ENCODE measurements around the gene MAN1C1. TPM values are rescaled to one million over a fixed set of nuclear protein-coding genes. Genes with fewer than 3 reads are reported as not detected.

The MAN1C1 gene
- total RNA-seq, 1 donor from 2014 or later, result 22.6 TPM

DNA sequence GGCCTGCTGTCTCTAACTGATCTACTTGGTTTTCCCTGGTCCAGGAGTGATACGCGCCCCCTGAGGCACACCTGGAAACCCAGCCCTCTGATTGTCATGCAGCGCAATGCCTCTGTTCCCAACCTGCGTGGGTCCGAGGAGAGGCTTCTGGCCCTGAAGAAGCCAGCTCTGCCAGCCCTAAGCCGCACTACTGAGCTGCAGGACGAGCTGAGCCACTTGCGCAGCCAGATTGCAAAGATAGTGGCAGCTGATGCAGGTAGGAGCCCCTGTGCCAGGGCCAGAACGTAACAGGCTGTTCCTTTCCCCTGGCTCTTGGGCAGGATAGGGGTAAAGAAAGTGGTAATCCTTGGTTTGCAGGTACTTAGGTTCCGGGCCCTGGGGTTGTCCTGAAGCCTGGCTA, 210.0 kb downstream of the MAN1C1 start:
- Mint-ChIP-seq H3K27ac (ENCODE audit: unreplicated experiment) (no peak overlapping the region), H3K4me3 (no peak overlapping the region), H3K36me3 (ENCODE audit: low read depth) (peaks cover 11% of the 10 kb centered on the region), H3K9me3 (no peaks in the 10 kb centered on the region), H3K4me1 (peaks cover 8% of the 10 kb centered on the region), H3K27me3 (ENCODE audit: low read depth) (no peaks in the 10 kb centered on the region)
- no peak for DNase-seq (ENCODE audit: low read depth, low spot score)
- TF ChIP-seq, protein P1, sequence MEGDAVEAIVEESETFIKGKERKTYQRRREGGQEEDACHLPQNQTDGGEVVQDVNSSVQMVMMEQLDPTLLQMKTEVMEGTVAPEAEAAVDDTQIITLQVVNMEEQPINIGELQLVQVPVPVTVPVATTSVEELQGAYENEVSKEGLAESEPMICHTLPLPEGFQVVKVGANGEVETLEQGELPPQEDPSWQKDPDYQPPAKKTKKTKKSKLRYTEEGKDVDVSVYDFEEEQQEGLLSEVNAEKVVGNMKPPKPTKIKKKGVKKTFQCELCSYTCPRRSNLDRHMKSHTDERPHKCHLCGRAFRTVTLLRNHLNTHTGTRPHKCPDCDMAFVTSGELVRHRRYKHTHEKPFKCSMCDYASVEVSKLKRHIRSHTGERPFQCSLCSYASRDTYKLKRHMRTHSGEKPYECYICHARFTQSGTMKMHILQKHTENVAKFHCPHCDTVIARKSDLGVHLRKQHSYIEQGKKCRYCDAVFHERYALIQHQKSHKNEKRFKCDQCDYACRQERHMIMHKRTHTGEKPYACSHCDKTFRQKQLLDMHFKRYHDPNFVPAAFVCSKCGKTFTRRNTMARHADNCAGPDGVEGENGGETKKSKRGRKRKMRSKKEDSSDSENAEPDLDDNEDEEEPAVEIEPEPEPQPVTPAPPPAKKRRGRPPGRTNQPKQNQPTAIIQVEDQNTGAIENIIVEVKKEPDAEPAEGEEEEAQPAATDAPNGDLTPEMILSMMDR (conservative IDR thresholded peaks at IDR 0.05), result no peak

DNA sequence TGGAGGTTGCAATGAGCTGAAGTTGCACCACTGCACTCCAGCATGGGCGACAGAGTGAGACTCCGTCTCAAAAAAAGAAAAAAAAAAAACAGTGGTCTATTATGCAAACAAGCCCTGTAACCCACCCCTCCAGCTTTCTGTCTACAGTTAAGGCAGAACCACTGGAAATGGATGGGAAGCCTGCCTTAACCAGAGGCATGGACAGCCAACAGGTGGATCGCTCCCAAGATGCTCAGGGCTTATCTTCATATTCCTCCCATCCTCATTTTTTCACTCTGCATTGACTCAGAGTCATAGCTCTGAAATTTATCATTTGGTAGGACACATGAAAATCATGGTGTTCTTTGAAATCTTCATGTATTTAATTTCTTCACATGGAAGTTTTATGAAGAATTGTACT, 211.9 kb downstream of the MAN1C1 start:
- no peaks in the 10 kb centered on the region for H3K9me3 Mint-ChIP-seq
- no peaks in the 10 kb centered on the region for H3K4me1 Mint-ChIP-seq
- H3K36me3 Mint-ChIP-seq (ENCODE audit: low read depth), result peaks cover 11% of the 10 kb centered on the region
- H3K4me3 Mint-ChIP-seq, result no peak overlapping the region
- no peak for DNase-seq (ENCODE audit: low read depth, low spot score)
- H3K27ac Mint-ChIP-seq (ENCODE audit: unreplicated experiment), result no peak overlapping the region
- TF ChIP-seq, protein P1 (conservative IDR thresholded peaks at IDR 0.05), result no peak
- H3K27me3 Mint-ChIP-seq (ENCODE audit: low read depth), result no peaks in the 10 kb centered on the region

DNA sequence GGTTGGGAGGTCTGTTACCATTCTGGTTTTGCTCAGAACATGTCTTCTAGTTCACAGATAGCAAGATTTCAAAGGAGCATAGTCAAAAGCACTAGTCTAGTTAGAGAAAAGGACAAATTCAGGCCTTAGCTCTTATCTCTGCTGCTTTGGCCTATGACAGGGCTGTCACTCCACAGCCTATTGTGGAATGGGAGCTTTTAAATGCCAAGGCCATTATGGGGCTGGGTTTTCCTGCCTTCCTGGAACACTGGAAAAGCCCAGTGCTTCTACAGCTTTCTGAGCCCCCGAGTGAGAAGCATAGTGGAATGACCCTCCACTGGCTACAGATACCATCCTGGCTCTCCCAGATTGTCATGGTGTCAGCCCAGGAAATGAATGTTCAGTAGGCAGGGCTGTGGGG, 212.5 kb downstream of the MAN1C1 start:
- no peaks in the 10 kb centered on the region for H3K4me1 Mint-ChIP-seq
- no peak for DNase-seq (ENCODE audit: low read depth, low spot score)
- TF ChIP-seq, protein P1 (conservative IDR thresholded peaks at IDR 0.05), result no peak
- no peaks in the 10 kb centered on the region for H3K9me3 Mint-ChIP-seq
- no peak overlapping the region for H3K27ac Mint-ChIP-seq (ENCODE audit: unreplicated experiment)
- H3K4me3 Mint-ChIP-seq, result no peak overlapping the region
- peaks cover 11% of the 10 kb centered on the region for H3K36me3 Mint-ChIP-seq (ENCODE audit: low read depth)
- no peaks in the 10 kb centered on the region for H3K27me3 Mint-ChIP-seq (ENCODE audit: low read depth)

DNA sequence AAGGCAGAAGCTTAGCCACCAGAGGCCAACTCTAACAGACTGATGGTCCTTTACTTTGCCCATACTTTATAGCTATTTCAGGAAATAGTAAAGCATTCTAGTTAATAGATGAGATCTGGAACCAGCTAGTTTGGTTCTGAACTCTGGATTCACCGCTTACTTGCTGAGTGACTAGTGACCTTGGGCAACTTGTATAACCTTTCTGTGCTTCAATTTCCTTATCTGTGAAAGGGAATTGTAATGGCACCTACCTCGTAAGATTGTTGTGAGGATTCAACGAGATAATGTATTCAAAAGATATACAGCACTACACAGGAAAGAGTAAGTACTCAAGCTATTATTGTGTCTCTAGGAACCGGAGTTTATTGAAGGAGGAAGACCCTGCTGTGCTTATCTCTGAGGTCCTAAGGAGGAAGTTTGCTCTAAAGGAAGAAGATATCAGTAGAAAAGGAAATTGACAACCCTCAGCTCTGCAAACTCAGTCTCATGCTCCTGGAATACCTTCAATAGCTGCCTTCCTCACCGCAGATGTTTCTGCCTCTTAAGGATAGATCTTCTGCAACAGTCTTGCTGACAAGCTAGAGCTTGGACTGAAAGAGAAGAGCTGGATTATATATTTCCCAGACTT, 215.1 kb downstream of the MAN1C1 start:
- H3K9me3 Mint-ChIP-seq, result no peaks in the 10 kb centered on the region
- H3K27ac Mint-ChIP-seq (ENCODE audit: unreplicated experiment), result no peak overlapping the region
- DNase-seq (ENCODE audit: low read depth, low spot score), result no peak
- H3K4me1 Mint-ChIP-seq, result no peaks in the 10 kb centered on the region
- no peaks in the 10 kb centered on the region for H3K27me3 Mint-ChIP-seq (ENCODE audit: low read depth)
- TF ChIP-seq, protein P1 (conservative IDR thresholded peaks at IDR 0.05), result no peak
- no peak overlapping the region for H3K4me3 Mint-ChIP-seq
- H3K36me3 Mint-ChIP-seq (ENCODE audit: low read depth), result peaks cover 15% of the 10 kb centered on the region

DNA sequence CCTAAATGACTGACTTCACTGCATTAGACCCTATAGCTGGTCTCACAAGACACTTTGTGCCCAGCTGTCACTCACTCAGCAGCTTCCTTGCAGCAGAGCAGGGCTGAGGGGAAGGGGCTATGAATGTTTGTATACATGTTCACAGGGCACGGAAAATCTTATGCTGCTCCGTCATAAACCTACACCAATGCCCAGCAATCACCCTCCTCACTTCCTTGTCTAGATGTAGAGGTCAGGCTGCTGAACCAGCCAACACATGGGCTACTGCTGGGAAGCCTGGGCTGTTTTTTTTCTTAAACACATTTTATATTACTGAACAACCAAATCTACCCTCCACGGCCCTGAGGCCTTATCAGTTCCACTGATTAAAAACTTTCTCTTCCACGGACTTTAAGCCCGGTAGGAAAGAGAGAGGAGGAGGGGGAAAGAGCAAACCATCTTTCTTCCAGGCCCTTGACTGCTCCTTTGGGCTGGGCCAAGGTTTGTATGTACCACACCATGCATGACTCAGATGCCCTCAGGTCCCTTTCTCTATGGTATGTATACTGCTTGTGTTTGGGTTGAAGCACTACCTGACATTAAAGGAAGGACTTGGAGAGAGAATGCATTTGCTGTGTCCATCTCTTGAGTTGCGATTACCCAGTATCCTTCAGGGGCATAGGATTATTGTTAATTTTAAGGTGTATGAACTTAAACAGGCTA, 215.9 kb downstream of the MAN1C1 start:
- Mint-ChIP-seq H3K36me3 (ENCODE audit: low read depth) (peaks cover 15% of the 10 kb centered on the region), H3K27ac (ENCODE audit: unreplicated experiment) (no peak overlapping the region)
- TF ChIP-seq, protein P1 (conservative IDR thresholded peaks at IDR 0.05), result no peak

More for the DNA sequence above, 215.9 kb downstream of the MAN1C1 start:
- no peak overlapping the region for H3K4me3 Mint-ChIP-seq
- no peaks in the 10 kb centered on the region for H3K9me3 Mint-ChIP-seq
- no peaks in the 10 kb centered on the region for H3K27me3 Mint-ChIP-seq (ENCODE audit: low read depth)
- no peak for DNase-seq (ENCODE audit: low read depth, low spot score)
- H3K4me1 Mint-ChIP-seq, result no peaks in the 10 kb centered on the region

Measured in neural crest cell (in vitro differentiated cells).